Measurements from ENCODE around the gene NBAS.
"Not testable (repeated sequence)": the region's sequence is repeated elsewhere in the genome, so short reads cannot be mapped to it uniquely, and the experiment has no call there.

Gene NBAS

DNA sequence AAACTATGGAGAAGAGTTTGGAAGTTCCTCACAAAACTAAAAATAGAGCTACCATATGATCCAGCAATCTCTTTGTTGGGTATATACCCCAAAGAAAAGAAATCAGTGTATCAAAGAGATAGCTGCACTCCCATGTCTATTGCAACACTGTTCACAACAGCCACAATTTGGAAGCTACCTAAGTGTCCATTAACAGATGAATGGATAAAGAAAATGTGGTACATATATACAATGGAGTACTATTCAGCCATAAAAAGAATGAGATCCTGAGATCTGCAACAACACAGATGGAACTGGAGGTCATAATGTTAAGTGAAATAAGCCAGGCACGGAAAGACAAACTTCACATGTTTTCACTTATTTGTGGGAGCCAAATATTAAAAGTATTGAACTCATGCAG, 350.6 kb downstream of the NBAS start:
- Mint-ChIP-seq H3K9me3 (peaks cover 33% of the 10 kb centered on the region), H3K36me3 (ENCODE audit: low read depth) (peaks cover 47% of the 10 kb centered on the region)
- H3K4me1 Mint-ChIP-seq (ENCODE audit: low read depth); H3K4me3 Mint-ChIP-seq; DNase-seq (ENCODE audit: low spot score); H3K27me3 Mint-ChIP-seq (ENCODE audit: low read depth); H3K27ac Mint-ChIP-seq: not testable (repeated sequence)

DNA sequence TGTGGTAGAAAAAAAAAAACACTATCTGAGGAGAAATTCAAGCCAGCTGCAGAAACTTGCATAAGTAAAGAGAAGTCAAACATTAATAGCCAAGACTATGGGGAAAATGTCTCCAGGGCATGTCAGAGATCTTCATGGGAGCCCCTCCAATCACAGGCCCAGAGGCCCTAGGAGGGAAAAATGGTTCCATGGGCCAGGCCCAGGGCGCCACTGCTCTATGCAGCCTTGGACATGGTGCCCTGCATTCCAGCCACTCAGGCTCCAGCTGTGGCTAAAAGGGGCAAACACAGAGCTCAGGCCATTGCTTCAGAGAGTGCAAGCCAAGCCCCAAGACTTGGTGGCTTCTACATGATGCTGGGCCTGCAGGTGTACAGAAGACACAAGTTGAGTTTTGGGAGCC, 354.7 kb downstream of the NBAS start:
- no peak overlapping the region for H3K4me3 Mint-ChIP-seq
- peaks cover 30% of the 10 kb centered on the region for H3K36me3 Mint-ChIP-seq (ENCODE audit: low read depth)
- H3K9me3 Mint-ChIP-seq: peaks cover 17% of the 10 kb centered on the region
- H3K4me1 Mint-ChIP-seq (ENCODE audit: low read depth): no peaks in the 10 kb centered on the region
- DNase-seq (ENCODE audit: low spot score): no peak
- H3K27me3 Mint-ChIP-seq (ENCODE audit: low read depth): no peaks in the 10 kb centered on the region
- no peak overlapping the region for H3K27ac Mint-ChIP-seq

DNA sequence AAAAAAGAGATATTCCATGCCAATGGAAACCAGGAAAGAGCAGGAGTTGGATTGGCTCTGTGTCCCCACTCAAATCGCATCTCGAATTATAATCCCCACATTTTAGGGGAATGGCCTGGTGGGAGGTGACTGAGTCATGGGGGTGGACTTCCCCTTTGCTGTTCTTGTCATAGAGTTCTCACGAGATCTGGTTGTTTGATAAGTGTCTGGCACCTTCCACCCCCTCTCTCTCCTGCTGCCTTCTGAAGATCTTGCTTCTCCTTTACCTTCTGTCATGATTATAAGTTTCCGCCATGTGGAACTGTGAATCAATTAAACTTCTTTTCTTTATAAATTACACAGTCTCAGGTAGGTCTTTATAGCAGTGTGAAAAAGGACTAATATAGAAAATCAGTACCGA, 355.6 kb downstream of the NBAS start:
- H3K36me3 Mint-ChIP-seq (ENCODE audit: low read depth): peaks cover 26% of the 10 kb centered on the region
- no peaks in the 10 kb centered on the region for H3K4me1 Mint-ChIP-seq (ENCODE audit: low read depth)
- H3K27ac Mint-ChIP-seq: no peak overlapping the region
- H3K4me3 Mint-ChIP-seq: no peak overlapping the region
- DNase-seq (ENCODE audit: low spot score): no peak
- no peaks in the 10 kb centered on the region for H3K27me3 Mint-ChIP-seq (ENCODE audit: low read depth)
- peaks cover 15% of the 10 kb centered on the region for H3K9me3 Mint-ChIP-seq

DNA sequence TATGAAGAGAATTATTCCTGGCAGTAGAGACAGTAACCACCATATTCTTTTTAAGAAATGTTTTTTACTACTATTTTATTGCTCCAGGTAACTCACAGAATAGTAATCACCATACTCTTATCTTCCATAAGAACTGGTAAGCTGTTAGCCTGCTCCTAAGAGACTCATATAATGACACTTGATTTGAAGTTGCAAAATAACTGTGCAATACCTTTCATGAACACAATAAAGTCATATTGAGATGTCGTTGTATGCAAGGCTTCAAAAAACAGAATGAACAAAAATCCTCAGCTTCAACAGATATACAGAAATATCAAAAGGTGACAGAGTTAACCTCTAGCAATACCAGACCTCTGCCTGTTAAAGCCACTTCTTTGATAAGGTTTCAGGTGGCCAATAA, 360.1 kb downstream of the NBAS start:
- no peak overlapping the region for H3K4me3 Mint-ChIP-seq

DNA sequence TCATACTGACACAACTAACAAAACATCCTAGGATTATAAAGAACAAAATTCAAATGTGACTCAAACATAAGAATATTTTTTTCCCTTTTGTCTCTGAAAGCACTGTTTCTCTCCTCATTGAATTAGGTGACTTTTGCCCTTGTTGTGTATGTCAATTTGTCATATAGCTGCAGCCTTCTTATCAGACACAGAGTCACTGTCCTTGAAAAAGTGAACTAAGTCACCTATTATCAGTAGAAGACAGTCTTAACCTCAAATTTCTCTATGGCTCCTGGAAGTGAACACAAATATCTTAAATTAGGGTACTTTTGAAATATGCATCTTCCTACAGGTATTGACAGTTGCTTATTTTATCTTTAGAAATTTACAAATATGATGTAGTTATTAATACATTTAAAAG, 360.6 kb downstream of the NBAS start:
- Mint-ChIP-seq H3K36me3 (ENCODE audit: low read depth) (peaks cover 5% of the 10 kb centered on the region), H3K9me3 (peaks cover 4% of the 10 kb centered on the region), H3K4me3 (no peak overlapping the region), H3K27me3 (ENCODE audit: low read depth) (no peaks in the 10 kb centered on the region), H3K4me1 (ENCODE audit: low read depth) (no peaks in the 10 kb centered on the region), H3K27ac (no peak overlapping the region)
- DNase-seq (ENCODE audit: low spot score): no peak

More for the DNA sequence above, 360.1 kb downstream of the NBAS start:
- Mint-ChIP-seq H3K36me3 (ENCODE audit: low read depth) (peaks cover 9% of the 10 kb centered on the region), H3K9me3 (peaks cover 4% of the 10 kb centered on the region), H3K27ac (no peak overlapping the region), H3K4me1 (ENCODE audit: low read depth) (no peaks in the 10 kb centered on the region), H3K27me3 (ENCODE audit: low read depth) (no peaks in the 10 kb centered on the region)
- DNase-seq (ENCODE audit: low spot score): no peak

DNA sequence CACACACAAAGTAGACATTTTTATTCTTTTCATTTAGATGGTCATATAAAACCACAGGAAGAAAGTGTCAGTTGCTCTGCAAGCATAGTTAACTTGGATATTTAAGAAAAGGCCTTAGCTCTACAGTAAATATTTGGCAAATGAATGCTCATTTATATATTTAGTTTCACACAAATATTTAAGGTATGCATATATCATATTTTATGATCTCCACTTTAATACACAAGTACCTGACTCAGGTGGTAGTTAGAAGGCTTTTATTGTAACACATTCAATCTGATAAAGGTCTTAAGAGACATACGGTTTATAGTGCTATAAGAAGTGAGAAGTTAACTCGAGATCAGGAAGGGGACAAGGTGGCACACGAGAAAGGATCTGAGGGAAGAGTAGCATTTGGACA, 363.1 kb downstream of the NBAS start:
- Mint-ChIP-seq H3K4me1 (ENCODE audit: low read depth) (no peaks in the 10 kb centered on the region), H3K27me3 (ENCODE audit: low read depth) (no peaks in the 10 kb centered on the region), H3K27ac (no peak overlapping the region), H3K36me3 (ENCODE audit: low read depth) (peaks cover 4% of the 10 kb centered on the region), H3K4me3 (no peak overlapping the region), H3K9me3 (no peaks in the 10 kb centered on the region)
- no peak for DNase-seq (ENCODE audit: low spot score)

DNA sequence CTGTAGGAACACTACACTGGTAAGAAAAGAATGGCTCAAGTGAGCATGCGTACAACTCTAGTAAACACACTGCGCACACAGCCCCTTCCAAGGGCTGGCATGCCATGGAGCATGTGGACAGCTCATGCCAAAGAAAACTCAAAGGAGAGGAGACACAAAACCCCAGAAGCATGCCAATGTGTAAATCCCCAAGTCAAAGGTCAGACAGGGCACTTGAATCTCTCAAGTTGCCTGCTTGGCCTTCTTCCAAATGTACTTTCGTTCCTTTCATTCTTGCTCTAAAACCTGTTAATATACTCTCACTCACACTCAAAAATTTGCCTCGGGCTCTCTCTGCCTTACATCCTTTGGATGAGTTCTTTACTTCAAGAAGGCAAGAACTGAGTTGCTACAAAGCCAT, 365.3 kb downstream of the NBAS start:
- Mint-ChIP-seq H3K36me3 (ENCODE audit: low read depth) (peaks cover 4% of the 10 kb centered on the region), H3K4me1 (ENCODE audit: low read depth) (no peaks in the 10 kb centered on the region), H3K9me3 (no peaks in the 10 kb centered on the region), H3K27me3 (ENCODE audit: low read depth) (no peaks in the 10 kb centered on the region), H3K4me3 (no peak overlapping the region), H3K27ac (no peak overlapping the region)
- DNase-seq (ENCODE audit: low spot score): no peak

DNA sequence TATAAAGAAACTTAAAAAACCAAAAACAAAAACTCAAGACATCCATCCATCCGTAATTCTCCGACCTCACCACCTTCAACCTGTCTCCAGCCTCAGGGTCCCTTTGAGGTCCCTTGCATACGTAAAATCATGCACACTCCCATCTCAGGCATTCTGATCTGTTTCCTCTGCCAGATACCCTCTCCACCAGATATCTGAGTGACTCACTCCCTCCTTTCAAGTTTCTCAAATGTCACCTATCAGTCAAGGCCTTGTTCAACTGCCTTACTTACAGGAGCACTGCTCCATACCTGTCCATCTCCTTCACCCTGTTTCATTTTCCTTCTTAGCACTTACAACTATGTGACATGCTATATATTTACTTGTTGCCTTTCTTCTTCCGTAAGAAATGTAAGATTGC, 369.3 kb downstream of the NBAS start:
- Mint-ChIP-seq H3K4me3 (no peak overlapping the region), H3K36me3 (ENCODE audit: low read depth) (peaks cover 15% of the 10 kb centered on the region), H3K9me3 (no peaks in the 10 kb centered on the region), H3K4me1 (ENCODE audit: low read depth) (no peaks in the 10 kb centered on the region), H3K27ac (no peak overlapping the region), H3K27me3 (ENCODE audit: low read depth) (no peaks in the 10 kb centered on the region)
- no peak for DNase-seq (ENCODE audit: low spot score)

DNA sequence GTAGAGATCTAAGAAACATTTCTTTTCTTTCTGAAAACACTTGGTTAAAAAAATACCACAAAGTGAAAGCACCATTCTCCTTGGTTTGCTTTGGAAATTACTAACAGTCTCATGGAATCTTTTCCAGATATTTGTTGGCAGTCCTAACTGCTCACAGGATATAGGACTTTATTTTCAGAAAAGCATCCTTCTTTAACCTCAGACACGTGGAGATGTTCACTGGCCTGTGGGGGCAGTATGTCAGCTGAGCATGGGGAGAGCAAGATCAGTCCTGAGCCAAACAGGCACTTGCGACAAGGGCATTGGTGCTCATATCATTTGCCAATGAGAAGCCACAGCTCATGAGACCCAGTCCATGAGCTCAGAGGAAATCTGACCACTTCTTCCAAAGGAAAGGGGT, 371.9 kb downstream of the NBAS start:
- Mint-ChIP-seq H3K27ac (no peak overlapping the region), H3K36me3 (ENCODE audit: low read depth) (peaks cover 19% of the 10 kb centered on the region), H3K4me3 (no peak overlapping the region), H3K9me3 (no peaks in the 10 kb centered on the region), H3K27me3 (ENCODE audit: low read depth) (no peaks in the 10 kb centered on the region), H3K4me1 (ENCODE audit: low read depth) (no peaks in the 10 kb centered on the region)
- no peak for DNase-seq (ENCODE audit: low spot score)

DNA sequence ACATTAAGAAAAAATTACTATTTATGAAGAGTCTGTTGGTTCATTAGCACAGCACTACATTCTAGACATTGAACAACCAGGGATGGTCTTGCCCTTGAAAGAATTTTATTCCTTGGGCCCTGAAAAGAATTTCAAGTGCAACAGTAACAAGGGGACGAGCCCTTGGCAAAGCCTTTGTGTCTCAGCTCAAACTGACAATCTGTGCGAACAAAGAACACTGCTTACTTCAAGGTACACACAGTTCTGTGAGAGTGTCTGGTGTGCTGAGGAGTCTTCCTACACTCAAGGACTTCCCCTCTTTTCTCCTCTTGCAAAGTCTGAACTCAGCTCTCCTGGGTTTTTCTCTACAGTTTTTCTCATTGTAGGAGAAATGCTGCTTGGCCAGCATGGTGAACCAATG, 373.4 kb downstream of the NBAS start:
- peaks cover 17% of the 10 kb centered on the region for H3K36me3 Mint-ChIP-seq (ENCODE audit: low read depth)
- no peaks in the 10 kb centered on the region for H3K4me1 Mint-ChIP-seq (ENCODE audit: low read depth)
- no peaks in the 10 kb centered on the region for H3K9me3 Mint-ChIP-seq
- DNase-seq (ENCODE audit: low spot score): no peak
- no peak overlapping the region for H3K27ac Mint-ChIP-seq
- H3K4me3 Mint-ChIP-seq: no peak overlapping the region
- no peaks in the 10 kb centered on the region for H3K27me3 Mint-ChIP-seq (ENCODE audit: low read depth)

DNA sequence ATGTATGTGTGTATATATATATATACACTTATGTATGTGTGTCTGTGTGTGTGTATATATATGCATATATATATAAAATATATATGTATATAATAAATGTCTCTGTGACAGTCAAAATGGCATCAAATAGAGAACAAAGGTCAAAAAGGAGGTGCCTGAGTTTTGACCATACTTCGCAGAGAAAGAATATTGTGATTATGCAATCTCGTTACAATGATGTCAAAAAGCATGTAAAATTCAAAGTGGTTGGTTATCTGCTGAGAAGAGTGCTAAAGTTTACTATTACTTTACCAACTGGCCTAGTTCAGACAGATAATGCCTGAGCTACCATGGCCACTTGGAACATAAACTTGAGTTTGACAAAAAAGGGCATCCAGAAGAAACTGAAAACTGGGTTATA, 375.0 kb downstream of the NBAS start:
- H3K36me3 Mint-ChIP-seq (ENCODE audit: low read depth): peaks cover 19% of the 10 kb centered on the region
- no peak overlapping the region for H3K4me3 Mint-ChIP-seq
- peaks cover 3% of the 10 kb centered on the region for H3K27me3 Mint-ChIP-seq (ENCODE audit: low read depth)
- H3K9me3 Mint-ChIP-seq: no peaks in the 10 kb centered on the region
- no peak overlapping the region for H3K27ac Mint-ChIP-seq
- no peak for DNase-seq (ENCODE audit: low spot score)
- no peaks in the 10 kb centered on the region for H3K4me1 Mint-ChIP-seq (ENCODE audit: low read depth)

DNA sequence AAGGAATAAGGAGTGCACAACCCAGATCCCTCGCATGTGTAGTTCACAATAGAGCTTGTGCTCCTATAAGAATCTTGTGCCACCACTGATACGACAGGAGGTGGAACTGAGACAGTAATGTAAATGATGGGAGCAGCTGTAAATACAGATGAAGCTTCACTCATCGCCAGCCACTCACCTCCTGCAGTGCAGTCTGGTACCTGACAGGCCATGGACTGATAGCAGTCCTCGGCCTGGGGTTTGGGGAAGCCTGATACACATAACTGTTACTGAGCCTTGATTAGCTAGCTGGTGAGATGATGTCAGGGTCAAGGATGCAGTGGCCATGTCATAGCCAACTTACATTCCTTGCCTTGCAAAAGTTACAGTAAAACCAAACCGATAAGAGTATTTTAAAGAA, 376.6 kb downstream of the NBAS start:
- Mint-ChIP-seq H3K36me3 (ENCODE audit: low read depth) (peaks cover 14% of the 10 kb centered on the region), H3K4me1 (ENCODE audit: low read depth) (no peaks in the 10 kb centered on the region), H3K4me3 (no peak overlapping the region), H3K27me3 (ENCODE audit: low read depth) (peaks cover 8% of the 10 kb centered on the region), H3K27ac (no peak overlapping the region), H3K9me3 (no peaks in the 10 kb centered on the region)
- no peak for DNase-seq (ENCODE audit: low spot score)

DNA sequence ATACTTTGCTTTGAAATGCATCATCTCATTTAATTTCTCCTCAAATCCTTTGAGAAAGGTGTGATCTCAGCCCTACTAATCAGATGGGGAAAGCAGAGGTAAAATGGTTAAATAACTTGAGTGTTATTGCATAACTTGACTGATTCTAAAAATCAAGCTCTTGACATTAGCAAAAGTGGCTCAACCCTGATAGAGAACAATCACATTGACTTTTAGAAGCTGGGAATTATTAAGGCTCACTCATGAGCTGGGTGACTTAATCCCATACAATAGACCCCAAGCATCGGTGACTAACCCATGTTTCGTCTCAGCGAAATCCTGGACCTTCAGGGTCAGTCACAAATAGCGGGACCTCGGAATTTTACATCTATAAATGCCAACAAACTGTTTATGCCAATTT, 378.9 kb downstream of the NBAS start:
- peaks cover 11% of the 10 kb centered on the region for H3K4me1 Mint-ChIP-seq (ENCODE audit: low read depth)
- H3K9me3 Mint-ChIP-seq: no peaks in the 10 kb centered on the region
- no peak for DNase-seq (ENCODE audit: low spot score)
- H3K27ac Mint-ChIP-seq: no peak overlapping the region
- H3K36me3 Mint-ChIP-seq (ENCODE audit: low read depth): peaks cover 16% of the 10 kb centered on the region
- no peak overlapping the region for H3K4me3 Mint-ChIP-seq
- peaks cover 14% of the 10 kb centered on the region for H3K27me3 Mint-ChIP-seq (ENCODE audit: low read depth)

DNA sequence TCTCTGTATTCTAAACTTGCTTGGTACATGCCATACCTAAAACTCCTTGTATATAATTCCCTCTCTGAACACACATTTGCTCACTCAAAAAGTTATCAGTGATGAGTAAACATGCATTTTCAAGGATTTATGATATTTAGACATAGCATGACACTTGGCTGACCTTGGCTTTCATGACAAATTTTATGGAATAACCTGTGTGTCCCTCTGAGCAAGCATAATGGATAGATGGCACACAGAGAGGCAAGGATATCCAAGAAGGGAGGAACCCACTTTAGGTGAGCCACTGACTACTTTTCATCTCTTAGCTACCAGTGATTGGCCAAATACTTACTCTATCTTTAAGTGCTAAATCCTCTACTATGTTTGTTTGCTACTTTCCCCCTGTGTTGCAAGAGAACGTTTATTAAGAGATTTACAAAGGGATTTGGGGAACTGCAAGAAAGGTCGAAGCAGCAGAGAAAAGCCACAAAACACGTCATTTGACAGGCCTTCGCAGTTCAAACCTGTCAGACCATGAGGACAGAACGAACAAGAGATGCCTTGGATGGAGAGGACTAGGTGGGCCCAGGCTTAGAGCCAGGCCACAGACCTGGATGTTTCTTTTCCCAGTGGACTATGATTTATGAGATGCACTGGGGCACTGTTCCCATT, 379.9 kb downstream of the NBAS start:
- Mint-ChIP-seq H3K27me3 (ENCODE audit: low read depth) (peaks cover 14% of the 10 kb centered on the region), H3K36me3 (ENCODE audit: low read depth) (peaks cover 15% of the 10 kb centered on the region), H3K9me3 (no peaks in the 10 kb centered on the region), H3K27ac (no peak overlapping the region), H3K4me3 (no peak overlapping the region), H3K4me1 (ENCODE audit: low read depth) (peaks cover 22% of the 10 kb centered on the region)
- no peak for DNase-seq (ENCODE audit: low spot score)

DNA sequence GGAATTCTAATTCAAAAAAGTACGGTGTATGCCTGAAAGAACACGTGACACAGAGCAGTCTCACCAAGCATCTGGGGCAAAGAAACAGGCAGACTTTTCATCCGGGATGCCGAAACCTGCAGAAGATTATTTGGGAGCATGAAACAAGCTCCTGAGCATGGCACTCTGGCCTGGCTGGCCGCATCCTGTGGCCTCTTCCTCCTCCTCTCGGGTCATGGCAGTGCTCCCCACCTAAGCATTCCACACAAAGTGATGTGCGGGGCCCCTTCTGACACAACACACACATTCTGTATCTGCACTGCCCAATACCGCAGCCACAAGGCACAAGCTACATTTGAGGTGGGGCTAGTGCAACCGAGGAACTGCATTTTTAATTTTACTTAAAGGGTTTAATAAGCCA, 380.8 kb downstream of the NBAS start:
- DNase-seq (ENCODE audit: low spot score): no peak
- Mint-ChIP-seq H3K9me3 (no peaks in the 10 kb centered on the region), H3K27ac (no peak overlapping the region), H3K27me3 (ENCODE audit: low read depth) (peaks cover 14% of the 10 kb centered on the region), H3K4me3 (no peak overlapping the region), H3K36me3 (ENCODE audit: low read depth) (peaks cover 16% of the 10 kb centered on the region), H3K4me1 (ENCODE audit: low read depth) (peaks cover 30% of the 10 kb centered on the region)

Measured in T-helper 2 cell treated with Interferon-gamma antibody and Interleukin-4, amounts not matched to agents 5 μg/mL and 100 μg/mL, for 36 hours (primary cell).